GM18907 (cell line): ENCODE results near the gene ZNF226.
"Not testable (repeated sequence)": the region's sequence is repeated elsewhere in the genome, so short reads cannot be mapped to it uniquely, and the experiment has no call there.

Experiments used
- ATAC-seq: cut with Tn5 transposase; IDR thresholded peaks from one replicate; pipeline ENCODE4 v1.9.1; 2021; ENCODE audit warnings: mild to moderate bottlenecking, moderate library complexity; ENCODE audit not compliant: unreplicated experiment

Gene ZNF226

GRCh38 chr19:44207126-44207803 is 42.4 kb downstream of the ZNF226 start:
- peak; percentile 88 for ATAC-seq

GRCh38 chr19:44212250-44212865 is 47.5 kb downstream of the ZNF226 start, which contains the start of gene ZNF227:
Gene ZNF227, plus strand, starts transcription at chr19:44212532. Its CDS starts 5,261 bp downstream, at chr19:44217793.
- ATAC-seq: peak; percentile 84

GRCh38 chr19:44212866-44213346 is 48.0 kb downstream of the ZNF226 start:
- peak; percentile 14 for ATAC-seq

GRCh38 chr19:44219926-44220325 is 55.0 kb downstream of the ZNF226 start:
- not testable (repeated sequence) for ATAC-seq

- ATAC-seq: not testable (repeated sequence)
Observed at GRCh38 chr19:44220761-44221160, 55.9 kb downstream of the ZNF226 start.

GRCh38 chr19:44221291-44221690 is 56.4 kb downstream of the ZNF226 start:
- ATAC-seq: not testable (repeated sequence)
